Stimulated activated CD4-positive, alpha-beta T cell treated with anti-CD3 and anti-CD28 coated beads, TNF-alpha, amount 100 ng/mL, for 48 hours (primary cell): ENCODE data around the gene THSD4.

Source experiments
- DNase-seq, 3 donors: peaks; one replicate each; pipeline ENCODE4 v3.0.0-alpha.2; 2020; ENCODE audit warnings: low read depth in 3 of 3

Gene THSD4

GRCh38 chr15:71687902-71688508 lies 572.7 kb downstream of the THSD4 start:
- no peak for DNase-seq

DNA sequence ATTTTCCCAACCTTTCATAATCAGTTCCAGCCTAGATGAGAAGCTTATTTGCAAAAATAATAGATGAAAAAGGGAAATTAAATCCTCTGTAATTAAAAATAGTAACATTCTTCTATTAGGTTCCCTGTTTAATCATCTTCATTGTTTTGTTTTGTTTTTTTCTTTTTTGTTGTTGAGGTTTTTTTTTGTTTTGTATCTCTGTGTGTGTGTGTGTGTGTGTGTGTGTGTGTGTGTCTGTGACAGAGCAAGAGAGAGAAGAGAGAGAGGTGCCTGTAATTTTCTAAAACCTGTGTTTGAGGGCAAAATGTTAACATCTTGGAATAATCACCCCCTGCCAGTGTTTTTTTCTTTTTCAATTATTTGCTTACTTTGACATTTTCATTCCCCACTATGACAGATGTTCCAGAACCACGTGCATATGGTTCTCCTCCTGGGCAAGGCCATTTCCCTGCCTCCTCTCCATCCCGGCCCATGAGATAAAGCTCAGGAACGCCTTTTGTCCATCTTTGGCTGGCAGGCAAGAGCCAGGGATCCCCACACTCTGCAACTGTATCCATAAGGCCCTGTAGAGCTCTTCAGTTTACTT lies 573.3 kb downstream of the THSD4 start:
- DNase-seq, result no peak

GRCh38 chr15:71691081-71691457 lies 575.8 kb downstream of the THSD4 start:
- no peak for DNase-seq

GRCh38 chr15:71691458-71692417 lies 576.5 kb downstream of the THSD4 start:
- DNase-seq, result no peak

DNA sequence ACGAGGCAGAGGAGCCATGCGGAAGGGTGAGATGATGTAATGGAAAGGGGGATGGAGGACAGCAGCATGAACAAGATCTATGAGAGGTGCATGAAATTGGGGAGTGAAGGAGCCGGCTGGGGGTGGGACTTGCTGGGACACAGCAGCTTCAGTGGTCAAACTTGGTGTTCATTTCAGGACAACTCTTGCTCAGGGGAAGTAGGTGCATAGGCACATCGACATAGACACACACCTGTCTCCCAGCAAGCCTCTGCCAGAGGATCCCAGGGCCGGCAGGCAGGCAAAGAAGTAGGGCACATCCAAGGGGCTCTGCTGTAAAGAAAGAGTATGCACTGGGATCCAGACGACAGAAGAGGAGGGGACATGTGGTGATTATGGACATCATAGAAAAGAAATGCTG lies 582.0 kb downstream of the THSD4 start:
- DNase-seq, result no peak

- DNase-seq, result no peak
Observed at GRCh38 chr15:71698030-71698429, 582.8 kb downstream of the THSD4 start.

GRCh38 chr15:71698742-71699141 lies 583.5 kb downstream of the THSD4 start:
- no peak for DNase-seq

DNA sequence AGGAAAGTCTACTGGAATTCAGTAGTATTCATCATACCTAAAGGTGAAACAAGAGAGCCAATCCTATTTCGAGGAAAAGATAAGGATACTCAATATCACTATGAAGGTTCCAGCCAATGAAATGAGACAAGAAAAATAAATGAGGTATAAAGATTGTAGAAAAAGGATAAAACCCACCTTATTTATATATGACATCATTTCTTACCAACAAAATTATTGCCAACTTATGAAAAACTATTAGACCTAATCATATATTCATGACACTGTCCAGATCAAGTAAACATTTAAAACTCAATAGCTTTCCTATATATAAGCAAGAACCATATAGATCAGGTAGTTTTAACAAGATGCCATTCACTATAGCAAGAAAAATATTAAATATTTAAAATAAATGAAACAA lies 584.7 kb downstream of the THSD4 start:
- DNase-seq, result no peak

- DNase-seq, result no peak
Observed at GRCh38 chr15:71701808-71702207, 586.5 kb downstream of the THSD4 start.

DNA sequence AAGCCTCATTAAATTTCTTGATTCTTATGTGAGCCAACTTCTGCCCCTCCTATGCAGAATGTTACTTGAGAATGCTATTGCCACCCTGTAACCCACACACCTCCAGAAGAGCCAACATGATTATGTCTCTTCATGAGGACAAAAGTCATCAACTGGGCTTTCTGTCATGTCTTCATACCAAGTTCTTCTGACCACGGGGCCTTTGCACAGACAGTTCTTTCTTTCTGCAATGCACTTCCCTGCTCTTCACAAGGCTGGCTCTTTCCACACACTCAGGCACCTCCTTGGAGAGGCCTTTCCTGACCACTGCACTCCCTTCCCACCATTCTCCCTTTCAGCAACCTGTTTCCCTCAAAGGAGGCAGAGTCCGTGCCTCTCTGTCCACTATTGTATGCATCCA lies 587.2 kb downstream of the THSD4 start:
- no peak for DNase-seq

- DNase-seq, result no peak
Observed at GRCh38 chr15:71705151-71705550, 589.9 kb downstream of the THSD4 start.

DNA sequence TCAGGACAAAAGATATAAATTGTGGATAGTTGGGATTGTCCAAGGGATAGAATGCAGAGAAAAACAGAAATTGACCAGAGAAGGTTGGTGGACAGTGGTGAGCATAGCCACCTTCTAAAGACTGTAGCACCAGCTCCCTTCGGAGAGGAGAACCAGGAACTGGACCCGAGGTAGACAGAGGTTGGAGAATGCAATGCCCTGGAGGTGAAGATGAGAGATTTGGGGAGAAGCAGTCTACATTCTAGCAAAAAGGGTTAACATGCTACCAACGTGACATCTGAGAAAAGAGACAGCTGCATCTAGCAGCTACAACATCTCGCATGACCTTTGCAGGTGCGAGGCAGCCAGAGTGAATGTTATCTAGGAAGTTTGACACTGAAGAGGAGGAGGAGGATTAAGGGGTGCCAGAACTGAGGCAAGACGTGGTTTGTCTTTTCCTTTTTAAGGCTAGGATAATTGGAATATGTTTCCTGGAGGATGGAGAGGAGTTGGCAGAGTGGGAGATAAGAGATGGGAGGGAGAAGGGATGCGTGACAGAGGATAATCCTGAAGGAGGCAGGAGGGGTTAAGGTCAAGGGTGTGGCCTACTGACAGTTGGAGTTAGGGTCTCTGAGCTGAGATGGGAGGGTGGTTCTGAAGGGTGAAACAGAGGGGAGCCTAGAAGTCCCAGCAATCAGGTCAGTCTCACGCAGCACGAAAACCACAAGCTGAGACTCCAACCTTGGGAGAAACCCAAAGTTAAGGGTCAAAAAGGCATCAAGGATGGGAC lies 591.4 kb downstream of the THSD4 start:
- no peak for DNase-seq

- DNase-seq, result no peak
Observed at GRCh38 chr15:71707230-71708050, 592.2 kb downstream of the THSD4 start.

DNA sequence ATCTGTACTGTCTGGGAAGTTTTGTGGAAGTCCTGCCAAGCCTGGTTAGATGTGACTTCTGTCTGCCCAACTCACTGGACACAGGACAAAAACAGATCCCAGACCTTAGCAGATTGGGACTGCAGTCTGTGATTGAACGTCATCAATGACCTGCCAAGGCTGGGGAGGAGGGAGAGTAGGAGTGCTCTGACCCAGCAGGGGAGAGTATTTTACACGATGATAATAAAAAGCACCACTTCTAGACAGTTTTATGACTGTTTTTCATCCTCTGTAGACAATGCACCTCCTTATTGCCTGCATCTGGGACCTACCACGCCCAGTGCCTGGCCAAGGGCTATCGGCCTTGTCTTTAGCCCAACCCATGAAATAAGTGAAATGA lies 592.8 kb downstream of the THSD4 start:
- no peak for DNase-seq

DNA sequence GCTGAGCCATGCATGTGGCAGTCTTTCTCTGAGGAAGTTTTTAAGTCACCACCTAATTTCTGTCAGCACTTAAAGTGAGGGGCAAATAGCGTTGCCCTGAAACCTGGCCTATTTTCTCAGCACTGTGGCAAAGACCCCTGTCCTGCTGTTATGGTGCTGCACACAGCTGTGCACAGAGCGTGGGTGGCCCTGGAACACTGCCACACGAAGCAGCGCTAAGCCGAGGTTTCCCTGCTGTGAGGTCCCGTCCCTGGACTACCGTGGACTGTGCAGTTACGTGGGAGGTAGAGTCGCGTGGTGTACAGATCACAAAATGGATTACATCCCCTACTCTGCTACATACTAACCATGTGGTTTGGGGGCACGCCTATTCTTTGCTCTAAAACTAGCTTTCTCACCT lies 593.5 kb downstream of the THSD4 start:
- DNase-seq, result no peak

DNA sequence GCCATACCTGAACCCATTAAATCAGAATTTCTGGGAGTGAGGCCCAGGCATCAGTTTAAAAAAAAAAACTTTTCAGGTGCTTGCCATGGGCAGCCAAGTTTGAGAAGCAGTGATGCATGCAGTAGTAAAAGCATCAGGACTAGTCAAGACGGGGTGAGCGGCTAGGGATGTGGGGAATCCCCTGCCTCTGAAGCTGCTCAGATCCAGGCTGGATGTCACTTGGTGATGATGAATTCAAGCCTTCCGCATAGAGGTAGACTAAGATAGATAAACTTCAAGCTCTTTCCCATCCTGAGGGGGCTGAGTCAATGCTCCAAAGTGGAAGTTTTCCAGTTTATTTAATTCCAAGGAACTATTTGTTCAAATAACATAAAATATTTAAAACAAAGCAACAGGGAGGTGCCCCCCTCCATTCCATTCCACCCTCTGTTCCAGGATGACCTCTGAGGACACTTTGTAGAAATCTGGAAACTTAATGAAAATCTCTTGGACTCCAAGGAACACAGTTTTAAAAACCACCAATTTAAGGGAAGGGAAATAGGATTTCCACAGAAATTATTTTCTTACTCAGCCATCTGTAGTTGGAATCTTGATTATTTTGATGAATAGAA lies 594.6 kb downstream of the THSD4 start:
- DNase-seq, result no peak

DNA sequence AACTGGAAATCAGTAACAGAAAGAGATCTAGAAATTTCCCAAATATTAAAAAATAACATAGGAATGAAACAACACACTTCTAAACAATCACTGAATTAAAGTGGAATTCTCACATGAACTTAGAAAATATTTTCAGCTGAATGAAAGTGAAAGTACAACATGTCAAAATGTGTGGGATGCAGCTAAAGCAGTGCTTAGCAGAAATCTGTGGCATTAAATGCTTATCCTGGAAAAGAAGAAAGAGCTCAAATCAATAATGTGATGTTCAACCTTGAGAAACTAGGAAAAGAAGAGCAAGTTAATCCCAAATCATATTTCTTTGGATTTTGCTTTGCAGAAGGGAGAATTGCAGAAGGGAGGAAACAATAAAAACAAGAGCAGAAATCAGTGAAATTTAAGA lies 596.9 kb downstream of the THSD4 start:
- no peak for DNase-seq

DNA sequence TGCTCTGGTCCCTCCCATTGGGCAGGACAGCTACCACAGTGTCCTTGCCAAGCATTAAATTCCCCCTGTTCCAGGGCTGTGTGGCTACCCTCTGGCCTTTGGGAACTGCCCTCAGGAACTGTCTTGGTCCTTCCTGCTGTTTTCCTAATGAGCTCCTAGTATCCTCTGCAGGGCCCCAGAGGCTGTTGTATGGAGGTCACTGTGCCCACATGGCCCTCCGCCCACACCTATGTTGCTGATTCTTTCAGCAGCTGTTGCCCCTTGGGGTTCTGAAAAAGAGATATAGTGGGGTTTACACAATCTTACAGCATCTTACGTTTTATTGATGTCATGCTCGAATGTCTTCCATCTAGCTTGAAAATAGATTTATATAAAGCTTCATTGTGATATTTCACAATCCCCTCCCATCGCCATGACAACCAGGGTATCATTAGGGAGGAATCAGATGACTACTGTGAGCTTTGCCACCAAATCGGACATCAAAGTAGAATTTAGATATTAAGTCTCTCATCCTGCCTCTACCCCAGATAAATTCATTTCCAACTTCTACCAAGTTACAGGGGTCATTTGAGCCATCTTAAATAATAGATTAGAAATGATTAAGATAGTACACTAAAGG lies 598.0 kb downstream of the THSD4 start:
- no peak for DNase-seq

DNA sequence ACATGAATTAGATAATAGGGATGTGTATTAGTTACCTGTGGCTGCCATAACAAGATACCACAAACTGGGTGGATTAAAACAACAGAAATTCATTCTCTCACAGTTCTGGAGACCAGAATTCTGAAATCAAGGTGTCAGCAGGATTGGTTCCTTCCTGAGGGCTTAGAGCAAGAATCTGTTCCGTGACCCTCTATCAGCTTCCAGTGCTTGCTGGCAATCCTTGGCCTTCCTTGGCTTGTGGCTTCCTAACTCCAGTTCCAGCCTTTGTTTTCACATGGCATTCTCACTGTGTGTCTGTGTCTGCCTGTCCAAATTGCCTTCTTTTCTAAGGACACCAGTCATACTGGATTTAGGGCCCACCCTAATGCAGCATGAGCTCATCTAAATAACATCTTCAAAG lies 600.6 kb downstream of the THSD4 start:
- no peak for DNase-seq

DNA sequence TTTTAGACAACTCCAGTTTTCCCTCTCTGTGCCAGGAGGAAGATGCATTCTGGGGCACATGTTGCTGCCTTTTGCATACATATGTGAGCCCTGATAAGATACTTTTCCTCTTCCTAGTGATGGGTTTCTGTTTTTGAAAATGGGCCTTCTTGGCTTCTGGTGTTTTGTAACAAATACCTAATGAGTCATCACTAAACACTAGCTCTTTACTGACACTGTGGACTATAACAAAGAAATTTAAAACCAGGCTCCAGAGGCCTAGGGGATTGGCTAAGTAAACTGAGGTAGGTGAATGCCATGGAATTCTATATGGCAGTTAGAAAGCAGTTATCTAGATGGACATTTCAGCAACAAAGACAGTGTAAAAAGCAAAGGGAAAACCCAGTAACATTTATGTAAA lies 601.7 kb downstream of the THSD4 start:
- DNase-seq, result no peak
